HG03565 (cell line): ENCODE data around the gene TMEM61.

ENCODE experiments used
- ATAC-seq: cut with Tn5 transposase; IDR thresholded peaks from one replicate; pipeline ENCODE4 v1.9.1; 2021; ENCODE audit warnings: mild to moderate bottlenecking, moderate library complexity; ENCODE audit not compliant: unreplicated experiment

The TMEM61 gene

GRCh38 chr1:55037733-55038551, 57.5 kb downstream of the TMEM61 start:
- no peak for ATAC-seq

DNA sequence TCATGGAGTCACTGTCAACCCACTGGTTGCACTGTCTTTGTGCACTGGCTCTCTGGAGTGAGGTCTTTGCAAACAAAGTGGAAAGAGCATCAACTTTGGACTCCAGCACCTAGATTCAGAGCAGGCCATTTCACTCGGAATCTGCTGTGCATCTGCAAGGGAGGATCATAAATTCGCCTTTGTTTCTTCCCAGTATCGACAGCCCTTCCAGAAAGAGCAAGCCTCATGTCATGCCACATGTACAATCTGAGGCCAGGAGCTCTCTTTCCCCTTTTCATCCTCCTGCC, 58.1 kb downstream of the TMEM61 start:
- ATAC-seq, result no peak

DNA sequence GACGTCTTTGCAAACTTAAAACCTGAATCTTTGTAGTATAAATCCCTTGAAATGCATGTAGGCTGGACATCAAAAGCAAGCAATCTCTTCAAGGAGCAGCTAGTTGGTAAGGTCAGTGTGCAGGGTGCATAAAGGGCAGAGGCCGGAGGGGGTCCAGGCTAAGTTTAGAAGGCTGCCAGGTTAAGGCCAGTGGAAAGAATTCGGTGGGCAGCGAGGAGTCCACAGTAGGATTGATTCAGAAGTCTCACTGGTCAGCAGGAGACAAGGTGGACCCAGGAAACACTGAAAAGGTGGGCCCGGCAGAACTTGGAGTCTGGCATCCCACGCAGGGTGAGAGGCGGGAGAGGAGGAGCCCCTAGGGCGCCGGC, 58.5 kb downstream of the TMEM61 start:
- no peak for ATAC-seq

DNA sequence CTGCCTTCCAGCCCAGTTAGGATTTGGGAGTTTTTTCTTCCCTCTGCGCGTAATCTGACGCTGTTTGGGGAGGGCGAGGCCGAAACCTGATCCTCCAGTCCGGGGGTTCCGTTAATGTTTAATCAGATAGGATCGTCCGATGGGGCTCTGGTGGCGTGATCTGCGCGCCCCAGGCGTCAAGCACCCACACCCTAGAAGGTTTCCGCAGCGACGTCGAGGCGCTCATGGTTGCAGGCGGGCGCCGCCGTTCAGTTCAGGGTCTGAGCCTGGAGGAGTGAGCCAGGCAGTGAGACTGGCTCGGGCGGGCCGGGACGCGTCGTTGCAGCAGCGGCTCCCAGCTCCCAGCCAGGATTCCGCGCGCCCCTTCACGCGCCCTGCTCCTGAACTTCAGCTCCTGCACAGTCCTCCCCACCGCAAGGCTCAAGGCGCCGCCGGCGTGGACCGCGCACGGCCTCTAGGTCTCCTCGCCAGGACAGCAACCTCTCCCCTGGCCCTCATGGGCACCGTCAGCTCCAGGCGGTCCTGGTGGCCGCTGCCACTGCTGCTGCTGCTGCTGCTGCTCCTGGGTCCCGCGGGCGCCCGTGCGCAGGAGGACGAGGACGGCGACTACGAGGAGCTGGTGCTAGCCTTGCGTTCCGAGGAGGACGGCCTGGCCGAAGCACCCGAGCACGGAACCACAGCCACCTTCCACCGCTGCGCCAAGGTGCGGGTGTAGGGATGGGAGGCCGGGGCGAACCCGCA, 59.1 kb downstream of the TMEM61 start, which contains the start of gene PCSK9:
TSS of gene PCSK9 (plus strand) at position 207 of the 741 bp plus-strand sequence. CDS start at position 497, 290 bp downstream.
- ATAC-seq, result no peak

DNA sequence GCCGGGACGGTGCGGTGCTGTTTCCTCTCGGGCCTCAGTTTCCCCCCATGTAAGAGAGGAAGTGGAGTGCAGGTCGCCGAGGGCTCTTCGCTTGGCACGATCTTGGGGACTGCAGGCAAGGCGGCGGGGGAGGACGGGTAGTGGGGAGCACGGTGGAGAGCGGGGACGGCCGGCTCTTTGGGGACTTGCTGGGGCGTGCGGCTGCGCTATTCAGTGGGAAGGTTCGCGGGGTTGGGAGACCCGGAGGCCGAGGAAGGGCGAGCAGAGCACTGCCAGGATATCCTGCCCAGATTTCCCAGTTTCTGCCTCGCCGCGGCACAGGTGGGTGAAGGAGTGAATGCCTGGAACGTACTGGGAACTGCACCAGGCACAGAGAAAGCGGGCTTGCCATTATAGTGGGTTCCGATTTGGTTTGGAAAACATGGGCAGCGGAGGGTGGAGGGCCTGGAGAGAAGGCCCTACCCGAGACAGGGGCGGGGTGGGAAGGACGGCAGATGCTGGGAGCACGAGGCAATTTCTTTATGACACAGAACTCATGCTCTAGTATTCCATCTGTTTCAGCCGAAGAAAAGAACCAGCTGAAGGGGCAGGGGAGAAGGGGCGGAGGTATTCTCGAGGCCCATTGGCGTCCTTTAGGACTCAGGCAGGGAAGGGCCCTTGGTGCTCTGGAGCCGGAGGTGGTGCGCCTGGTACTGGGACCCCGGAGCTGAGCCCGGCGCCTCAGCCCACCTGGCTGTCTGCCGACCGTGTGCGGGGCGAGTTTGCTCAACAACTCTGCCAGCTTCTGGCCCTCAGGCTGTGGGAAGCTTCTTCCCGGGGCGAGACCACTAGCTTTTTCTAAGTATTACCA, 59.9 kb downstream of the TMEM61 start:
- no peak for ATAC-seq

DNA sequence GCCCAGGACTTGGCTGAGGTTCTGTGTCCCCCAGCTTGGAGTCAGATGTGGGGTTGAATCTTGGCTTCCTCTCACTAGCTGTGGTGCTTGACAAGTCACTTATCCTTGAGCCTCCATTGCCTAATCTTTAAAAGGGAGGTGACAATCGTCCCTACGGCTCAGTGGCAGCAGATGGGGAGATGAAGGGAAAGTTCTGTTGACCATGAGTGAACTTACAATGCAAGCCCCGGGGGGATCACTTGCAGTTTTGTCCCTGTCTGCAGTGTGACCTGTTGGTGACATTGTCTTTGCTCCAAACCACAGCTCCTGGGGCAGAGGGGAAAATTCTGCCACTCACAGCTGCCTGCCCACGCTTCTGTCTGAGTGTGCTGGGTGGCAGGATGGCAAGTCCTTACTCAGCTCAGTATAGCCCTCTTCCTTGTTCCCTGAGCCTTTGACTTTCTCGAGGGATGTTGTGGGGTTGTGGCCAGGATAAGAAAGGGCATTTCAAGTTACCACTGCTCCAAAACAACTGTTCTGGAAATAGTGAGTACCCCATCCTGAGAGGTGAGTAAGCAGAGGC, 60.6 kb downstream of the TMEM61 start:
- ATAC-seq, result no peak

- no peak for ATAC-seq
Measured at GRCh38 chr1:55041613-55042012, 61.2 kb downstream of the TMEM61 start.
